ENCODE measurements around the gene SP6.

GRCh38 chr17:47873200-47874090 lies 22.5 kb upstream of the SP6 start:
- TF ChIP-seq CTCF (conservative IDR thresholded peaks at IDR 0.05) (no peak), ZFX (IDR thresholded peaks at IDR 0.05) (no peak)
